ENCODE measurements around the gene BRWD1. TPM values are rescaled to one million over a fixed set of nuclear protein-coding genes. Genes with fewer than 3 reads are reported as not detected.

The BRWD1 gene
- total and polyA plus RNA-seq, 10 donors: 7.2 to 98.0 (median 55.7) TPM

- Histone ChIP-seq H3K36me3 (peaks cover 0 to 21% (median 0%) of the 10 kb centered on the region in 6 donors), H3K4me1 (peaks cover 0 to 13% (median 0%) of the 10 kb centered on the region in 6 donors), H3K4me3 (no peak overlapping the region), H3K9me3 (no peaks in the 10 kb centered on the region), H3K27ac (no peak overlapping the region), H3K27me3 (replicated peaks in 1 of 7) (no peaks in the 10 kb centered on the region)
- intact Hi-C loops (cut with DNase I; ENCODE audit: low total_unique reads): no loop called here
- TF ChIP-seq POLR2A (IDR thresholded peaks at IDR 0.05) (no peak), POLR2AphosphoS5 (IDR thresholded peaks at IDR 0.05) (no peak), CTCF (IDR thresholded peaks at IDR 0.05 in 8 of 11, conservative IDR thresholded peaks at IDR 0.05 in 3 of 11) (no peak)
- DNase-seq: no peak
These were observed 123.4 kb downstream of the BRWD1 start for GRCh38 chr21:39189857-39190604.

DNA sequence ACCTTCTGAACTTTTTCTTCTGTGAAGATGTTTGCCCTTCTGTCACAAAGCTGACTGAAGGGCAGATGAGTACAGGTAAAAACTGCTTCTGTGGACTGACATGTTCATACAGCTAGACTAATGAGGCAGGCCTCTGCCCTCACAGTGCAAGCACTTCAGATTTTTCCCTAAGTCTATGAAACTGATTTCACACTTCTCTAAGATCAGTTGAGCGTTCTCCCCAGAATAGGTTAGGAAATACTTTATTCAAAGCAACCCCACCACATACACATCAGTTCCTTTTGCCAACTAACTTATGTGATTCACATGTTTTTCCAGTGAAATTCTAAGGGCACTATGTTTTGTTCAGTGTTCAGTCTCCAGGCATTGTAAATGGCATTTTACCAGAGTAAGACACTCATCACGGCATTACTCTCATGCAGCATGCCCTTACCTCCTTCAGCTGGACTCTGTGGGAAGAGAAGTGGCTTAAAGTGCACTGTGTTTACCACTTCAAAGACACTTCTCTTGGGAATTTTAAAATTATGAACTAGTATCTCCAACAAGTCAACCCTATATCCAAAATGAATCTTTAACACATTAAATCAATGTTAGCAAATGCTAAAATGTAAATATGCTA lies 124.8 kb downstream of the BRWD1 start:
- no peaks in the 10 kb centered on the region for H3K27me3 ChIP-seq (replicated peaks in 1 of 7)
- peak overlapping the region in 1 of 8 donors; percentile 1 for H3K27ac ChIP-seq
- no peak for DNase-seq
- TF ChIP-seq POLR2A (IDR thresholded peaks at IDR 0.05) (no peak), CTCF (IDR thresholded peaks at IDR 0.05 in 8 of 11, conservative IDR thresholded peaks at IDR 0.05 in 3 of 11) (no peak), POLR2AphosphoS5 (IDR thresholded peaks at IDR 0.05) (no peak)
- intact Hi-C loops (cut with DNase I; ENCODE audit: low total_unique reads): no loop called here
- WGBS, 5 donors: 66 to 78% (median 70%) methylated on average over 2 of the region's 2 CpGs
- H3K9me3 ChIP-seq: no peaks in the 10 kb centered on the region
- no peak overlapping the region for H3K4me3 ChIP-seq
- peaks cover 0 to 7% (median 0%) of the 10 kb centered on the region in 6 donors for H3K36me3 ChIP-seq
- peaks cover 6 to 25% (median 10%) of the 10 kb centered on the region in 6 donors for H3K4me1 ChIP-seq

DNA sequence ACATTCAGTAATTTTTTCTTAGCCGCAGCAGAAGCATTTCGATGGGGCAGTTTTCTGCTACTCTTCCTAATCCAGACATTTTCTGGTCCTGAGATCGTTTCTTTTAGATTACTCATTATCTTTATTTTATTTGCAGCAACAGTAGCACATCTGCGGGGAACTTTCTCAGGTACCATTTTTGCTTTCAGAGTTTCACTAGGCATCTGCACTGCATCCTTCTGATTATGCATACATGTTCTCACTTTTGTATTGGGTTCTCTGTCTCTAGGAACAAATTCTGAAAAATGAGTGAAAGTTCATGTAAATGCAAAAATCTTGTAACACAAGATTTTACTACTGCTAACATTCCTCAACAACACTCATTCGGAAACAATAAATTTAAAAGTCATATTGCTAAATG lies 126.3 kb downstream of the BRWD1 start:
- Histone ChIP-seq H3K36me3 (no peaks in the 10 kb centered on the region), H3K4me1 (peaks cover 8 to 33% (median 15%) of the 10 kb centered on the region in 6 donors), H3K9me3 (no peaks in the 10 kb centered on the region), H3K27me3 (replicated peaks in 1 of 7) (no peaks in the 10 kb centered on the region), H3K27ac (no peak overlapping the region), H3K4me3 (no peak overlapping the region)
- intact Hi-C loops (cut with DNase I; ENCODE audit: low total_unique reads): no loop called here
- 83 to 92% (median 89%) methylated on average over 5 of the region's 5 CpGs for WGBS, 5 donors
- no peak for TF ChIP-seq CTCF (IDR thresholded peaks at IDR 0.05 in 8 of 11, conservative IDR thresholded peaks at IDR 0.05 in 3 of 11)
- no peak for TF ChIP-seq POLR2A (IDR thresholded peaks at IDR 0.05)
- TF ChIP-seq POLR2AphosphoS5 (IDR thresholded peaks at IDR 0.05): no peak
- DNase-seq: no peak

- H3K4me1 ChIP-seq: peaks cover 13 to 38% (median 20%) of the 10 kb centered on the region in 6 donors
- H3K4me3 ChIP-seq: no peak overlapping the region
- peak overlapping the region in 1 of 8 donors; percentile 7 for H3K27ac ChIP-seq
- TF ChIP-seq POLR2AphosphoS5 (IDR thresholded peaks at IDR 0.05): no peak
- no peak for TF ChIP-seq CTCF (IDR thresholded peaks at IDR 0.05 in 8 of 11, conservative IDR thresholded peaks at IDR 0.05 in 3 of 11)
- no peak for TF ChIP-seq POLR2A (IDR thresholded peaks at IDR 0.05)
- no peak for DNase-seq
- no peaks in the 10 kb centered on the region for H3K9me3 ChIP-seq
- intact Hi-C loops (cut with DNase I; ENCODE audit: low total_unique reads): no loop called here
- no peaks in the 10 kb centered on the region for H3K27me3 ChIP-seq (replicated peaks in 1 of 7)
- H3K36me3 ChIP-seq: no peaks in the 10 kb centered on the region
These were observed 126.8 kb downstream of the BRWD1 start for GRCh38 chr21:39186676-39187075.
